B cell (primary cell): ENCODE data around the gene ITPKB.

Experiments
- CTCF ChIP-seq: fragments of 200-600 bp; IDR thresholded peaks from one replicate; pipeline ENCODE4 v1.8.0; 2022; ENCODE audit warnings: antibody characterized with exemption, mild to moderate bottlenecking
- EZH2 ChIP-seq: IDR thresholded peaks from 2 replicates; pipeline ENCODE4 v1.6.1; 2012; ENCODE audit warnings: borderline replicate concordance, low read depth, mild to moderate bottlenecking, moderate library complexity, low read length; ENCODE audit not compliant: insufficient read depth, poor library complexity, severe bottlenecking

DNA sequence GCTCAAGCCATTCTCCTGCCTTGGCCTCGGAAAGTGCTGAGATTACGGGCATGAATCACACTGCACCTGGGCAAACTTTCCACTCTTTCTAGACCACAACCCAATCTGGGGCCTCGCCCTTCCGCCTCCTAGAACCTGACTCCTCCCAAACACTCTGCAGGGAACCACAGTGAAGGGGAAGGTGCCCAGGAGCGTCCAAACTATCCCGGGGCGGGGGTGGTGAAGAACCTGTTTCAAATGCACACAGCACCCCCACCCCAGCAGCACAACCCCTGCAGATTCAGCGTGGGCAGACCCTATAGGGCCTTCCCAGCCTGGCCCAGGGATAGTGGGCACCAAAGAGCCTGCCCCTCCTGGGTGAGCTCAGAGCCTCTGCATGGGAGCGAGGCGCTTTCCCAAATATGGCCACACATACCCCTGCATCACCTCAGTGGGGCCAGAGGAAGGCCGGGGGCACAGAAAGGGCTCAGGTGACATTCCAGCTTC, 103.6 kb downstream of the ITPKB start:
- TF ChIP-seq EZH2 (no peak), CTCF (no peak)
